NT2/D1 (cell line): Measurements from ENCODE around the gene GARIN5B.
"Not testable (repeated sequence)": the region's sequence is repeated elsewhere in the genome, so short reads cannot be mapped to it uniquely, and the experiment has no call there.

Experiments used
- DNase-seq: peaks from one replicate; pipeline ENCODE4 v3.0.0-alpha.2; 2011; ENCODE audit warnings: low read depth, low spot score
- H3K27me3 ChIP-seq: 2 replicates; pipeline ENCODE4 v1.6.0; 2011; ENCODE audit warnings: mild to moderate bottlenecking; ENCODE audit not compliant: insufficient read length, insufficient read depth
- H3K36me3 ChIP-seq: 2 replicates; pipeline ENCODE4 v1.6.1; 2011; ENCODE audit warnings: mild to moderate bottlenecking, low read length, mixed read lengths; ENCODE audit not compliant: insufficient read depth, insufficient read length
- H3K4me1 ChIP-seq: 2 replicates; pipeline ENCODE4 v1.5.1; 2011; ENCODE audit not compliant: insufficient read depth, insufficient read length
- H3K4me3 ChIP-seq: 2 replicates; pipeline ENCODE4 v1.5.1; 2011; ENCODE audit warnings: low read depth; ENCODE audit not compliant: insufficient read length
- H3K9ac ChIP-seq: 2 replicates; pipeline ENCODE4 v1.6.0; 2011; ENCODE audit warnings: low read depth; ENCODE audit not compliant: insufficient read length
- H3K9me3 ChIP-seq: 2 replicates; pipeline ENCODE4 v1.5.1; 2011; ENCODE audit warnings: mild to moderate bottlenecking, low read length; ENCODE audit not compliant: insufficient read depth
- SUZ12 ChIP-seq: IDR thresholded peaks from 2 replicates; pipeline ENCODE4 v1.6.1; 2011; ENCODE audit not compliant: insufficient read length, insufficient read depth; ENCODE audit errors: extremely low read depth
- YY1 ChIP-seq: IDR thresholded peaks from 2 replicates; pipeline ENCODE4 v1.6.1; 2011; ENCODE audit not compliant: insufficient read length, insufficient read depth
- ZNF274 ChIP-seq: IDR thresholded peaks from 2 replicates; pipeline ENCODE4 v1.6.1; 2011; ENCODE audit warnings: mild to moderate bottlenecking, low read depth, low read length

GARIN5B gene

GRCh38 chr19:55406091-55406825, 43.2 kb upstream of the GARIN5B start:
- TF ChIP-seq YY1, result no peak
- no peak for TF ChIP-seq ZNF274
- no peak for TF ChIP-seq SUZ12
- DNase-seq, result no peak

GRCh38 chr19:55405638-55406037, 42.6 kb upstream of the GARIN5B start:
- H3K9me3 ChIP-seq, result peaks cover 18% of the 10 kb centered on the region; the same call in 1 of the 2 replicates
- no peak for DNase-seq
- H3K36me3 ChIP-seq, result peaks cover 53% of the 10 kb centered on the region
- H3K4me1 ChIP-seq, result peaks cover 18% of the 10 kb centered on the region
- H3K9ac ChIP-seq, result peak overlapping the region; percentile 97
- H3K27me3 ChIP-seq, result no peaks in the 10 kb centered on the region
- peak overlapping the region; percentile 78 for H3K4me3 ChIP-seq
- no peak for TF ChIP-seq ZNF274
- no peak for TF ChIP-seq YY1
- no peak for TF ChIP-seq SUZ12

More at GRCh38 chr19:55406091-55406825, 43.2 kb upstream of the GARIN5B start:
- H3K27me3 ChIP-seq, result no peaks in the 10 kb centered on the region
- peaks cover 18% of the 10 kb centered on the region; the same call in 1 of the 2 replicates for H3K9me3 ChIP-seq
- H3K4me3 ChIP-seq, result peak overlapping the region; percentile 78
- H3K4me1 ChIP-seq, result peaks cover 15% of the 10 kb centered on the region
- H3K36me3 ChIP-seq, result peaks cover 48% of the 10 kb centered on the region
- H3K9ac ChIP-seq, result peak overlapping the region; percentile 97

GRCh38 chr19:55402509-55402908, 39.4 kb upstream of the GARIN5B start:
- Histone ChIP-seq H3K9me3 (no peaks in the 10 kb centered on the region), H3K27me3 (no peaks in the 10 kb centered on the region), H3K4me1 (peaks cover 16% of the 10 kb centered on the region), H3K9ac (peak overlapping the region; percentile 50), H3K4me3 (no peak overlapping the region), H3K36me3 (peaks cover 58% of the 10 kb centered on the region)
- DNase-seq, result no peak
- TF ChIP-seq SUZ12 (no peak), ZNF274 (no peak), YY1 (no peak)

GRCh38 chr19:55401390-55401789, 38.3 kb upstream of the GARIN5B start:
- H3K27me3 ChIP-seq, H3K9ac ChIP-seq, H3K9me3 ChIP-seq, DNase-seq, H3K4me3 ChIP-seq: not testable (repeated sequence)
- H3K36me3 ChIP-seq, result peaks cover 52% of the 10 kb centered on the region
- H3K4me1 ChIP-seq, result peaks cover 16% of the 10 kb centered on the region

- Histone ChIP-seq H3K36me3 (peaks cover 43% of the 10 kb centered on the region), H3K9me3 (no peaks in the 10 kb centered on the region), H3K4me1 (peaks cover 11% of the 10 kb centered on the region), H3K9ac (peak overlapping the region; percentile 21), H3K27me3 (no peaks in the 10 kb centered on the region), H3K4me3 (no peak overlapping the region)
- TF ChIP-seq YY1 (no peak), ZNF274 (no peak), SUZ12 (no peak)
- DNase-seq, result no peak
These were observed 37.4 kb upstream of the GARIN5B start for GRCh38 chr19:55400281-55401087.

- H3K9me3 ChIP-seq, result no peaks in the 10 kb centered on the region
- H3K4me1 ChIP-seq, result peaks cover 11% of the 10 kb centered on the region
- peaks cover 28% of the 10 kb centered on the region for H3K36me3 ChIP-seq
- H3K27me3 ChIP-seq, result no peaks in the 10 kb centered on the region
- H3K9ac ChIP-seq, result no peak overlapping the region
- DNase-seq, result no peak
- no peak overlapping the region for H3K4me3 ChIP-seq
- TF ChIP-seq ZNF274 (no peak), SUZ12 (no peak), YY1 (no peak)
These were observed 35.3 kb upstream of the GARIN5B start for GRCh38 chr19:55398200-55398925.
